ENCODE data around the gene VTI1B. TPM values are rescaled to one million over a fixed set of nuclear protein-coding genes. Genes with fewer than 3 reads are reported as not detected.
A peak's percentile ranks its signal among the peaks of the same experiment; 100 is the strongest.

The VTI1B gene
- total RNA-seq, 1 experiment from 2014 or later: 148 TPM

- ChIA-PET CTCF (interaction anchor here (0.6 kb wide), 1 partner anchor 532 kb away, joined by 5 read pairs; no protein-coding TSS in a partner anchor), POLR2A (ENCODE audit: unreplicated experiment) (interaction anchor here (0.7 kb wide), 1 partner anchor 85 kb away, joined by 7 read pairs; no protein-coding TSS in a partner anchor)
- Histone ChIP-seq H3K4me3 (no peak overlapping the region), H3K4me1 (replicated peaks; ENCODE audit: insufficient read depth) (no peaks in the 10 kb centered on the region), H3F3A (ENCODE audit: insufficient read depth, low read depth) (0 out of 2 replicates have a peak, but pooled peaks cover 9% of the 10 kb centered on the region), H3K9me2 (ENCODE audit: insufficient read depth) (no peaks in the 10 kb centered on the region), H3K27me3 (ENCODE audit: insufficient read depth, low read depth) (no peaks in the 10 kb centered on the region), H3K36me3 (ENCODE audit: low read depth) (peaks cover 18% of the 10 kb centered on the region), H3K9me3 (ENCODE audit: insufficient read depth, low read depth) (no peaks in the 10 kb centered on the region), H3K4me2 (no peak overlapping the region), H3K79me2 (ENCODE audit: low read depth) (peaks cover 57% of the 10 kb centered on the region), H4K20me1 (ENCODE audit: insufficient read depth) (peaks cover 29% of the 10 kb centered on the region), H2AFZ (no peak overlapping the region), H3K27ac (no peak overlapping the region)
- BruUV-seq (replicated peaks): no TSS peak
- intact Hi-C loops (cut with micrococcal nuclease; ENCODE audit: unreplicated experiment): no loop called here
- TF ChIP-seq CTCF (conservative IDR thresholded peaks at IDR 0.05) (no peak), EZH2 (IDR thresholded peaks at IDR 0.05; ENCODE audit: low read depth) (no peak)
- DNase-seq: no peak
Observed at GRCh38 chr14:67663633-67664032, 10.8 kb downstream of the VTI1B start.

- DNase-seq: no peak
- Histone ChIP-seq H3K27ac (peak overlapping the region; percentile 24), H3K9me2 (ENCODE audit: insufficient read depth) (no peaks in the 10 kb centered on the region), H2AFZ (no peak overlapping the region), H3K4me1 (replicated peaks; ENCODE audit: insufficient read depth) (0 out of 2 replicates have a peak, but pooled peaks cover 7% of the 10 kb centered on the region), H4K20me1 (ENCODE audit: insufficient read depth) (no peaks in the 10 kb centered on the region), H3F3A (ENCODE audit: insufficient read depth, low read depth) (peaks cover 7% of the 10 kb centered on the region; the same call in 1 of the 2 replicates), H3K36me3 (ENCODE audit: low read depth) (peaks cover 52% of the 10 kb centered on the region), H3K4me3 (no peak overlapping the region), H3K79me2 (ENCODE audit: low read depth) (no peaks in the 10 kb centered on the region), H3K4me2 (no peak overlapping the region), H3K27me3 (ENCODE audit: insufficient read depth, low read depth) (no peaks in the 10 kb centered on the region), H3K9me3 (ENCODE audit: insufficient read depth, low read depth) (no peaks in the 10 kb centered on the region)
- no peak for TF ChIP-seq EZH2 (IDR thresholded peaks at IDR 0.05; ENCODE audit: low read depth)
- TF ChIP-seq CTCF (conservative IDR thresholded peaks at IDR 0.05): no peak
- intact Hi-C loops (cut with micrococcal nuclease; ENCODE audit: unreplicated experiment): no loop called here
- POLR2A ChIA-PET (ENCODE audit: unreplicated experiment): no interaction called here
- CTCF ChIA-PET: interaction anchor here (1.1 kb wide), 1 partner anchor 9 kb away, joined by 3 read pairs; no protein-coding TSS in a partner anchor
- BruUV-seq (replicated peaks): no TSS peak
Observed at GRCh38 chr14:67653651-67654280, 20.7 kb downstream of the VTI1B start.

GRCh38 chr14:67652189-67652588 is 22.2 kb downstream of the VTI1B start:
- no peak for TF ChIP-seq CTCF (conservative IDR thresholded peaks at IDR 0.05)
- no peak for TF ChIP-seq EZH2 (IDR thresholded peaks at IDR 0.05; ENCODE audit: low read depth)
- CTCF ChIA-PET: no interaction called here
- no peaks in the 10 kb centered on the region for H4K20me1 ChIP-seq (ENCODE audit: insufficient read depth)
- H3K79me2 ChIP-seq (ENCODE audit: low read depth): no peaks in the 10 kb centered on the region
- no peaks in the 10 kb centered on the region for H3K9me2 ChIP-seq (ENCODE audit: insufficient read depth)
- H3K9me3 ChIP-seq (ENCODE audit: insufficient read depth, low read depth): no peaks in the 10 kb centered on the region
- no peak overlapping the region for H3K4me2 ChIP-seq
- POLR2A ChIA-PET (ENCODE audit: unreplicated experiment): no interaction called here
- intact Hi-C loops (cut with micrococcal nuclease; ENCODE audit: unreplicated experiment): no loop called here
- H3K4me1 ChIP-seq (replicated peaks; ENCODE audit: insufficient read depth): 0 out of 2 replicates have a peak, but pooled peaks cover 7% of the 10 kb centered on the region
- no peak for DNase-seq
- H3F3A ChIP-seq (ENCODE audit: insufficient read depth, low read depth): peaks cover 7% of the 10 kb centered on the region; the same call in 1 of the 2 replicates
- peaks cover 50% of the 10 kb centered on the region for H3K36me3 ChIP-seq (ENCODE audit: low read depth)
- no peak overlapping the region for H3K27ac ChIP-seq
- BruUV-seq (replicated peaks): no TSS peak
- H2AFZ ChIP-seq: no peak overlapping the region
- H3K4me3 ChIP-seq: no peak overlapping the region
- H3K27me3 ChIP-seq (ENCODE audit: insufficient read depth, low read depth): no peaks in the 10 kb centered on the region
